ENCODE data around the gene UST.
A peak's percentile ranks its signal among the peaks of the same experiment; 100 is the strongest.
"Not testable (repeated sequence)": the region's sequence is repeated elsewhere in the genome, so short reads cannot be mapped to it uniquely, and the experiment has no call there.

UST gene

DNA sequence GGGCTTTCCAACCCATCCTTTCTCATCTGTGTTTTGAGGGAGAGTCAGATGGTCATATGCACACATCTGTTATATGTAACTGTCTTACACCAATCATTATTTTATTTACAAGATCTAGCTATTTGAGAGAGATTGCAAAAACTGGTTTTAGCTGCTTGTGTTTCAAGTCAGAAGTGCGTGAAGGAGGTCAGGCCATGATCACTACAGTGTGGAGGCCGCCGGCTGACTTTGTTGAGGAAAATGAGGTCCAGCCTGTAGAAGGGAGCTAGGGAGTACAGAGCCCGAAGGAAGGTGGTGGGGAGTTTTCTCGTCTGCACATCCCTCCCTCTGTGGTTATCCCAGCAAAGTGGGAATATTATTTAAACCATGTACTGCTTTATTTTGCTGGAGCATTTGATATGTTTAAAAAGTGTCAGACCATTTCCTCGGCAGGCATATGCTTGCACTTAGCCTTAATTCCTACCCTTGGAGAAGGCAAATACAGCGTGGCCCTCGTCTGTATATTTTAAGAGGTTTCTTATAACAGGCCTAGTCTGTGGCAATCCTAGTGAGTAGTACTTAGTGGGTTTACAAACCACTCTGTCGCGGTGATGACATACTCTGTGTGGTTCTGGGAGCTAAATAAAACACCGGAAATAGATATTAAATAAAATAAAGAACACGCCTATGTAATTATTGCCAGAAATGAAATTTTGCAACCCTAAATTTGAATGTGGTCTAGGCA is 95.6 kb downstream of the UST start:
- DNase-seq, result no peak

DNA sequence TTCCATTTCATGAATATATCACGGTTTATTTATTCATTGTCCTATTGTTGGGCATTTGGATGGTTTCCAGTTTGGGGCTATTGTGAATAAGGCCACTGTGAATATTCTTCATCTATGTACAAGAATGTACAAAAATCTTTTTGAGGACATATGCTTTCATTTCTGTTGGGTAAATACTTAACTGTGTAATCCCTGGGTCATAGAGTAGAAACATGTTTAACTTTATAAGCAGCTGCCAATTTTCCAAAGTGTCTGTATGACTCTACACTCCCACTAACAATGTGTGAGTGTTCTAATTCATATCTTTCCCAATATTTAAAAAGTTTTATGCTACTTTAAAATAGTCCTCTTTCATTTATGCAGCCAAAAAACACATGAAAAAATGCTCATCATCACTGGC is 98.6 kb downstream of the UST start:
- no peak for DNase-seq

GRCh38 chr6:148846778-148847761 is 100.2 kb downstream of the UST start:
- no peak for DNase-seq

DNA sequence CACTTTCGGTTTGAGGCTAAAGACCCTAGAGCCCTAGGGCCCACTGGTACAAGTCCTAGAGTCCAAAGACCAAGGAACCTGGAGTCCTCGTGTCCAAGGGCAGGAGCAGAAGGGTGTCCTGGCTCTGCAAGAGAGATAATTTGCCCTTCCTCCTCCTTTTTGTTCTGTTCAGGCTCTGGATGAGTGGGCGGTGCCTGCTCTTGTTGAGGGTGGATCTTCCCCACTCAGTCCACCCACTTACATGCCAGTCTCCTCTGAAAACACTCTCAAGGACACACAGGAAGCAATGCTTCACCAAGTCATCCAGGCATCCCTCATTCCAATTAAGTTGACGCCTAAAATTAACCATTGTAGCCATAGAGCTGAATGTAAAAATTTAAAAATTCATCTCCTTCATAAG is 102.1 kb downstream of the UST start:
- no peak for DNase-seq

- DNase-seq, result not testable (repeated sequence)
These were observed 102.6 kb downstream of the UST start for GRCh38 chr6:148849449-148849848.

- no peak for DNase-seq
These were observed 104.1 kb downstream of the UST start for GRCh38 chr6:148850964-148851363.

DNA sequence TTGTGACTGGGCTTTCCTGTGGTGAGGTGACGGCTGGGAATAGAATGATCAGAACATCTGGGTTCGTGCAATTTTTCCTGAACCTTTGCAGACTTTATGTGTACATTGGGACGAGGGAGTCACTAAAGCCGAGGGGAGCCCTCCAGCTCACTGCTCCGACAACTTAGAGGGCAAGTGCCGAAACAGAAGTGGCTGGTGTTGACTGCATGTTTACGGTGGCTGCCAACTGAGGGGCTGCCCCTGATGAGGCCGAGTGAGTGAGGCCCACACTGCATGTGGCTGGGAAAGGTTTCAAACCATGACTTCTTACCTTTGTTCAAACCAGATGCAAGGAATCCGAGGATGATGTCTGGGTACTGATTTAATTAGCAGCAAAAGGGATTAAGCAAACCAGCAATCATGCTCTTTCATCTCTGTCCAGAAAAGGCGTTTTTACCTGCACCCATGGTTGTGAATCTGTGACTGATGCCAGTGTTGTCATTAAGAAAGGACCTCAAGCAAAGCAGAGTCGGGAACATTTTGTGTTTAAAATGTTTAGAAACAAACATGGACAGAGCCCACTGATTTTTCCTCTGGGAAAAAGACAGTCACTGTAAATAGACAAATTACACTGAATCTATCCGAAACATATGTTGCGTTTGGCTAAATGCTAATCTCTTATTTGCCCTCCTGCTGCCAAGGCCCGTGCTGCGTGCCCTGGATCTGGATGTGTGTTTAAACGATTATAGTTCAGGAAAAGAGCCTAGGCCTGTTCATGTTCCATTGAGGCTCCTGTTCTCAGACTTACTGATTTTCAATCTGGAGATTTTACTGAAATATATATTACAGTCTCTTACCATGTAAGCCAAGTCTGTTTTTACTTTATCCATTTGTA is 105.1 kb downstream of the UST start:
- no peak for DNase-seq

DNA sequence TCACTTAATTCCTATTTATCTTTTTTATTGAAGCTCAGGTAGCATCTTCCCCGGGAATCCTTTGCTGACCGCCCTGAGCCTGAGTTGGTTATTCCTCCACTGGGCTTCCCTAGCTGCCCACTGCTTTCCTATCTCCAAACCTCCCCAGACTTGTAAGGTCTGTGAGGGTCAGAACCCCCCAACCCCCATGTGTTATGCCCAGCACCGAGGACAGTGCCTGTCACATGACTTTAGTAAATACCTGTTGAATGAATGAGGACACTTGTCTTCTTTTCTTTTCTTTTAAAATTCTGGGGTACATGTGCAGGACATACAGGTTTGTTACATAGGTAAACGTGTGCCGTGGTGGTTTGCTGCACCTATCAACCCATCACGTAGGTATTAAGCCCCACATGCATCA is 105.9 kb downstream of the UST start:
- no peak for DNase-seq

GRCh38 chr6:148853113-148853512 is 106.3 kb downstream of the UST start:
- not testable (repeated sequence) for DNase-seq

DNA sequence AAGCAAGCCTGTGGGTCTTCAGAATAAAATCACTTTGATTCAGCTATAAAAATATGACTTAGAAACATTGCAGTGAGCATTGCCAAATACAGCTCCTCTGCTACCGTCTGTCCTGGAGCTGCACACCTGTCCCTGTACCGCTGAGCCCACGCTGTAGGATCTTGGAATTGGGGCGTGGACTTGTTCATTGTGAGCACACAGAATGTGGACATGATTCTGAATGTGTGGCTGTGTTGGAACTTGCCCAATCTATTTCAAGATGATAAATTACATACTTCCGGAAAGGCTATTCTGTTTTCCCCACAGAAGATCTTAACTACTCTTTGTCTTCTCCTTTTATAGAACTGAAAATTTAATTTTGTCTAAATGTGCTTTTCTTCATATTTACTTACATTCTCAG is 107.3 kb downstream of the UST start:
- no peak for DNase-seq

DNA sequence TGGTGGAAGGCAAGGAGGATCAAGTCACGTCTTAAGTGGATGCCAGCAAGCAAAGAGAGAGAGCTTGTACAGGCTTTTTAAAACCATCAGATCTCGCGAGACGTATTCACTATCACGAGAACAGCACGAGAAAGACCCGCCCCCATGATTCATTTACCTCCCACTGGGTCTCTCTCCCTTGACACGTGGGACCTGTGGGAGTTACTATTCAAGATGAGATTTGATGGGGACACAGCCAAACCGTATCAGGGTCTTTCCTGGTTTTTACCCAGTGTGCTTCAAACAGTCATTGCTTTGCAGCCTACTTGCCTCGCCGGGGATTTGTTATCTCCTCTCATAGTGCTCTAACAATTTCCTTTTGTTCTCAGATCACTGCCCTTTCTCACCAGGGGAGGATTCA is 108.2 kb downstream of the UST start:
- no peak for DNase-seq

GRCh38 chr6:148855744-148856143 is 108.9 kb downstream of the UST start:
- no peak for DNase-seq

DNA sequence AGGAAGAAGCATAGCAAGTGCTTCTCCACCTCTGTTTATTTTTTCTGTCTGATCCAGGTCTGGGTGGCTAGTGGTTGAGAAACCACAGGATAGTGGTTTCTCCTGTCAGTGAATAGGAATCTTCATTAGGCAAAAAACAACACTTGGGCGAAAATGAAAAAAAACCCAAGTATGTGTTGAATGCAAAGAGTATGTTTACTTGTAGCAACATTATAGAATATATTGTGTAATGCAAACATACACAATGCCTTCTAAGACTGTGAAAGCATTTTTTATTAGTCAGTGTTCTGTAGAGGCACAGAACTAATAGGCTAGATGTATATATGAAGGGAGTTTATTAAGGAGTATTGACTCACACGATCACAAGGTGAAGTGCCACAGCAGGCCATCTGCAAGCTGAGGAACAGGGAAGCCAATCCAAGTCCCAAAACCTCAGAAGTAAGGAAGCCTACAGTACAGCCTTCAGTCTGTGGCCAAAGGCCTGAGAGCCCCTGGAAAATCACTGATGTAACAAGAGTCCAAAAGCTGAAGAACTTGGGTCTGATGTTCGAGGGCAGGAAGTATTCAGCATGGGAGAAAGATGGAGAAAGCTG is 111.1 kb downstream of the UST start:
- DNase-seq, result no peak

DNA sequence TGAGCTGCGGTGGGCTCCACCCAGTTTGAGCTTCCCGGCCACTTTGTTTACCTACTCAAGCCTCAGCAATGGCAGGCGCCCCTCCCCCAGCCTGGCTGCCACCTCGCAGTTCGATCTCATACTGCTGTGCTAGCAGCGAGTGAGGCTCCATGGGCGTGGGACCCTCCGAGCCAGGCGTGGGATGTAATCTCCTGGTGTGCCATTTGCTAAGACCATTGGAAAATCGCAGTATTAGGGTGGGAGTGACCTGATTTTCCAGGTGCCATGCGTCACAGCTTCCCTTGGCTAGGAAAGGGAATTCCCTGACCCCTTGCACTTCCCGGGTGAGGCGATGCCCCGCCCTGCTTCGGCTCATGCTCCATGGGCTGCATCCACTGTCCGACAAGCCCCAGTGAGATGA is 117.3 kb downstream of the UST start:
- DNase-seq, result not testable (repeated sequence)

DNA sequence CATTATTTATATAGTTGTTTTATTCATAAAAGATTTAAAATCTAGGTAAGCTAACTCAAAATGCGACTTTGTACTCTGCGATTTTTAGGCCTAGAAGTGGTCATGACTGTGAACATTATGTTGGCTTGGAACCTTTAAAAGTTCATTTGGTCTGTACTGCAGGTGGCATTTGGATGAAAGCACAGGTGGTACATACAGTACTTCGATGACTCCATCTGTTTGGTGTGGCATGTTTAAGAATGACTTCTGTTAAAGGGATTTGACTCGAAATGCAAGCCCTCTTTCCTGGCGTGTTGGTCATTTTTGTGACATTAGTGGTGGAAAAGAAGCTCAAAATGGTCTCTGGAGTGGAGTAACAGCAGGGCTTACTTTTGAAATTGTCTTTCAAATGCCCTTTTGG is 118.1 kb downstream of the UST start:
- DNase-seq, result no peak

DNA sequence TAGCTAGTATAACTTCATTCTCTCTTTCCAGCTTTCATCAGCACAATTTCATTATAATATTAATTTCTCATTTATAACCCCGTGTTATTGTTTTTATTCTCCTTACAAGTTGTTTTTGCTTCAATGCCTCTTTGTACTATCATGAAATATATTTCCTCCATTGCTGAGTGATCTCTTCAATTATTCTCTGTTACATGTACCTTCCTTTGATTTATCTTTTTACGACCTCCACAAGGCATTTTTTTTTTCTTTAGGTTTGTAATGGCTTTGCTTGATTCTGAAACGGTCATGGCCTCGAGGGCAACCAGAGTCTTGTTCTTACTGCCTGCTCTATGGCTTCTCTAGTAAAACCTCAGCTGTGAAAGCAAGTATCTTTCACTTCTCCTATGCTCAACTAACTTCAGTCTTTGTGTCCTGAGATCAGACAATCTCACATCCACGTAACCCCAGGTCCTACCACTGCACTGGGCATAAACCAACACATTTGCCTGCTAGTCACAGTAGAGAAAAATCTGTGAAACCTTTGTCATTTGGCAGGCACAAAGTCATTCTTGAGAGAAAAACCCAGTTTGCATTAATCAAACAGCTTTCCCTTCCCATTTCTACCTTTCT is 119.9 kb downstream of the UST start:
- no peak for DNase-seq

GRCh38 chr6:148867862-148868261 is 121.0 kb downstream of the UST start:
- DNase-seq, result peak; percentile 35

- DNase-seq, result no peak
These were observed 121.5 kb downstream of the UST start for GRCh38 chr6:148868314-148868713.

DNA sequence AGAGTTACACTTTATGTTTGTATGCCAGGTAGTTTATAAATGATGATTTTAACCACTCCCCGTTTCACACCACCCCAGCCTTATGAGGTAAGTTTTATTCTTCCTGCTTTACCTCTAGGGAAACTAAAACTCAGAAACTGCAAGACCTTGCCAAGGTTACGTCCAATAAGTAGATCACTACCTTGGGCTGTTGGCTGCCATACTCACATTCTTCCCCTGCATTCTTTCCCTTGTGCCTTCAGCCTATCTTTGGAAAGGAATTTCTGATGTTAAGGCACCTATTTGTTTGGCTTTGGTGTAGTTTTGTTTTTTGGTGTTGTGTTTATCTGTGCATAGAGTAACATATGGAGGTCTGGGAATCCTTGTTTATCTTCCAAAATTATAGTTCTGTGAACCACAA is 122.1 kb downstream of the UST start:
- DNase-seq, result no peak

- no peak for DNase-seq
These were observed 122.8 kb downstream of the UST start for GRCh38 chr6:148869585-148869984.

DNA sequence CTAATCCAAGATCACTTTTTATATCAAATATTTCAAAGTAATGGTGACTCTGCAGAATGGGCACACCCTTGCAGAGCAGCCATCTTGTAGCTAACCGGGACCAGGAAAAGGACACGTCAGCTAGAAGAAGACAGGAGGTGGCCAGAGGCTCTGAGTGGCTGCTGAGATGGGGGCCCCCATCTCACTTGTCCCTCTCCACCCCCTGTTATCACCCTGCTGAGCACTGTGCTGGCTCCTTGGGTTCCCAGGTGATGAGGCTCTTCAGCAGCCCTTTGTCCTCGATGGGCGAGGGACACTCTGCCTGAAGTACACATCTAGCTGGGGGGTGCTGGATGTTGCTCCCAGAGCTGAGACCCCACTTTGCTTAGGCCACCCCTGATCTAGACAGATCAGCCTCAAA is 126.3 kb downstream of the UST start:
- no peak for DNase-seq

DNA sequence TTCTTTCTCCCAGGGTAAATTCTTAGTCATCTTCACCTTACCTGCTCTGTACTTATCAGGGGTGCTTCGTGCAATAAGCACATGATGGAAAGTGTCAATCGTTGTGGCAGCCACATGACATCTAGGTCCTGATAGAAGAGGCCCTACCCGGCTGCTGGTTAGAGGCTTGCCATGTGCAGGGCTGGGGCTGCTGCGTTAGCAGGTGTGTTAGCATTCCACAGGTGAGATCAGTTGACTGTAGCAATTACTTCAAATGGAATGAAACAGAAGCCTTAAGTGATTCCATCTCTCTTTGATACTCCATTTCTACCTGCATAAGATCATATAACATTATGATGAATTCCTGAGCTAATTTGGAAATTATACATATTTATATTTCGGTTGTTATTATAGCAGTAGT is 127.0 kb downstream of the UST start:
- no peak for DNase-seq
